ENCODE data around the gene ROR1.

DNA sequence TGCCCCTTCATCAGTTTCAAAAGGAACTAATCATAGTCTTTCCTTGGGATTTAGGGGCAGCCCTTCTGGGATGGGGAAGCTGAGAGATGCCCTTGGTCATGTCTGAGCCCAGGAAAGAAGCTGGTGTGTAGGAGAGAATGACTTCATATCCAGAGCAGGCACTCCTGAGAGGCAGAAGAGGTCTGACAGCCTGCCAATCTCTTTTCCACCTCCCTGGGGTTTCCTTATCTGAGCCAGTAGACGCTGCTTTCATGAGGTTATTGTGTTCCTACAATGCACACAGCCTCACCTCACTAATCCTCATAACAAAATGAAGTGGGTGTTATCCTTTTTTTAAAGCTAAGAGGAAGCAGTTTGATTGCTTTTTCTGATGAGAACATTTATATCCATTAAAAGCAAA lies 14.1 kb downstream of the ROR1 start:
- TF ChIP-seq, protein P1, sequence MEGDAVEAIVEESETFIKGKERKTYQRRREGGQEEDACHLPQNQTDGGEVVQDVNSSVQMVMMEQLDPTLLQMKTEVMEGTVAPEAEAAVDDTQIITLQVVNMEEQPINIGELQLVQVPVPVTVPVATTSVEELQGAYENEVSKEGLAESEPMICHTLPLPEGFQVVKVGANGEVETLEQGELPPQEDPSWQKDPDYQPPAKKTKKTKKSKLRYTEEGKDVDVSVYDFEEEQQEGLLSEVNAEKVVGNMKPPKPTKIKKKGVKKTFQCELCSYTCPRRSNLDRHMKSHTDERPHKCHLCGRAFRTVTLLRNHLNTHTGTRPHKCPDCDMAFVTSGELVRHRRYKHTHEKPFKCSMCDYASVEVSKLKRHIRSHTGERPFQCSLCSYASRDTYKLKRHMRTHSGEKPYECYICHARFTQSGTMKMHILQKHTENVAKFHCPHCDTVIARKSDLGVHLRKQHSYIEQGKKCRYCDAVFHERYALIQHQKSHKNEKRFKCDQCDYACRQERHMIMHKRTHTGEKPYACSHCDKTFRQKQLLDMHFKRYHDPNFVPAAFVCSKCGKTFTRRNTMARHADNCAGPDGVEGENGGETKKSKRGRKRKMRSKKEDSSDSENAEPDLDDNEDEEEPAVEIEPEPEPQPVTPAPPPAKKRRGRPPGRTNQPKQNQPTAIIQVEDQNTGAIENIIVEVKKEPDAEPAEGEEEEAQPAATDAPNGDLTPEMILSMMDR (IDR thresholded peaks at IDR 0.05) = no peak
- TF ChIP-seq EP300 (IDR thresholded peaks at IDR 0.05) (no peak), POLR2A (IDR thresholded peaks at IDR 0.05) (no peak), POLR2AphosphoS5 (IDR thresholded peaks at IDR 0.05) (no peak)
